OCI-LY7 (cell line): Measurements from ENCODE around the gene ERN1. TPM values are rescaled to one million over a fixed set of nuclear protein-coding genes. Genes with fewer than 3 reads are reported as not detected.

ENCODE experiments used
- BruUV-seq: library from RNA; stranded (reverse); fragments of 400-500 nt; replicated peaks from 2 replicates; lab custom pipeline; 2021; lab: Mats Ljungman, UMichigan
- CTCF ChIA-PET: fragments of 300-600 bp; sonication (Branson Sonifier 250); formaldehyde crosslinking; loops from one replicate; lab custom pipeline; 2022; ENCODE audit warnings: antibody characterized with exemption; ENCODE audit not compliant: unreplicated experiment; lab: Charles Lee
- POLR2A ChIA-PET: fragments of 300-600 bp; sonication (Branson Sonifier 250); formaldehyde crosslinking; loops from one replicate; lab custom pipeline; 2022; ENCODE audit warnings: antibody characterized with exemption; lab: Charles Lee
- DNase-seq: peaks from one replicate; pipeline ENCODE4 v3.0.0-alpha.2; 2015; ENCODE audit warnings: low spot score
- H2AFZ ChIP-seq: fragments of 200-600 bp; sonication (generic), shearing (Covaris generic); 2 replicates; pipeline ENCODE4 v1.6.1; 2014; ENCODE audit warnings: mild to moderate bottlenecking, antibody characterized with exemption, low read length, moderate library complexity
- H3K27ac ChIP-seq: fragments of 200-600 bp; sonication (generic); 2 replicates; pipeline ENCODE4 v1.5.1; 2014; ENCODE audit warnings: mixed run types, low read depth, mild to moderate bottlenecking, moderate library complexity, low read length, inconsistent platforms; ENCODE audit not compliant: poor library complexity, severe bottlenecking
- H3K36me3 ChIP-seq: fragments of 200-600 bp; sonication (generic); 2 replicates; pipeline ENCODE4 v1.6.1; 2014; ENCODE audit warnings: mild to moderate bottlenecking, antibody characterized with exemption, low read length, moderate library complexity, mixed read lengths; ENCODE audit not compliant: insufficient read depth
- H3K4me1 ChIP-seq: fragments of 200-600 bp; sonication (generic); 2 replicates; pipeline ENCODE4 v1.5.1; 2014; ENCODE audit warnings: mild to moderate bottlenecking, low read length; ENCODE audit not compliant: insufficient read depth, poor library complexity, severe bottlenecking
- H3K4me2 ChIP-seq: fragments of 200-600 bp; sonication (generic); 2 replicates; pipeline ENCODE4 v1.6.1; 2014; ENCODE audit warnings: mild to moderate bottlenecking, low read length
- H3K4me3 ChIP-seq: fragments of 200-600 bp; sonication (generic); 2 replicates; pipeline ENCODE4 v1.5.1; 2014; ENCODE audit warnings: mild to moderate bottlenecking, low read depth, low read length; ENCODE audit not compliant: poor library complexity, severe bottlenecking
- H3K79me2 ChIP-seq: fragments of 200-600 bp; sonication (generic); 2 replicates; pipeline ENCODE4 v1.6.1; 2016; ENCODE audit warnings: low read depth, mild to moderate bottlenecking, low read length, moderate library complexity, mixed read lengths; ENCODE audit not compliant: insufficient read depth
- H3K9me2 ChIP-seq: fragments of 200-600 bp; sonication (generic); 2 replicates; pipeline ENCODE4 v1.6.1; 2016; ENCODE audit warnings: mild to moderate bottlenecking, low read length, mixed read lengths; ENCODE audit not compliant: insufficient read depth
- H3K9me3 ChIP-seq: fragments of 200-600 bp; sonication (generic); 2 replicates; pipeline ENCODE4 v1.6.1; 2014; ENCODE audit warnings: mild to moderate bottlenecking, mixed run types, low read length, mixed read lengths
- H4K20me1 ChIP-seq: fragments of 200-600 bp; sonication (generic); 2 replicates; pipeline ENCODE4 v1.6.1; 2014; ENCODE audit warnings: mild to moderate bottlenecking, antibody characterized with exemption, low read length, moderate library complexity, mixed read lengths; ENCODE audit not compliant: insufficient read depth
- CTCF ChIP-seq: fragments of 200-600 bp; sonication (generic); conservative IDR thresholded peaks from 2 replicates; pipeline ENCODE4 v1.5.1; 2014; ENCODE audit warnings: mild to moderate bottlenecking, antibody characterized with exemption, low read length, moderate library complexity, mixed read lengths
- EZH2phosphoT487 ChIP-seq: fragments of 200-600 bp; sonication (generic); IDR thresholded peaks from 2 replicates; pipeline ENCODE4 v1.6.1; 2018; ENCODE audit warnings: low read depth, borderline replicate concordance, mild to moderate bottlenecking, mixed run types, antibody characterized with exemption, low read length, moderate library complexity, mixed read lengths
- intact Hi-C: fragments of 100-400 bp; cut with micrococcal nuclease; formaldehyde crosslinking; loops from one replicate; pipeline ENCODE4 v1.10.0; 2022; ENCODE audit not compliant: unreplicated experiment
- total RNA-seq, 2 experiments: library from RNA; depleted of rRNA in 1 of 2; stranded (reverse); fragments of >200 nt in 1 of 2; shearing (Covaris generic) in 1 of 2; gene quantifications; 2 replicates each; pipeline ENCODE4 v1.2.3, GENCODE V29; 2014 to 2022

The ERN1 gene
- total RNA-seq, 2 experiments from 2014 or later: 22.0 to 70.3 TPM

- Histone ChIP-seq H4K20me1 (no peaks in the 10 kb centered on the region), H3K36me3 (peaks cover 59% of the 10 kb centered on the region), H3K9me3 (peaks cover 29% of the 10 kb centered on the region), H3K79me2 (no peaks in the 10 kb centered on the region), H3K4me2 (no peak overlapping the region), H3K4me1 (peaks cover 28% of the 10 kb centered on the region), H2AFZ (no peak overlapping the region), H3K9me2 (no peaks in the 10 kb centered on the region), H3K4me3 (no peak overlapping the region), H3K27ac (no peak overlapping the region)
- ChIA-PET POLR2A (no interaction called here), CTCF (no interaction called here)
- no peak for DNase-seq
- BruUV-seq: no TSS peak
- intact Hi-C loops: no loop called here
- TF ChIP-seq CTCF (no peak), EZH2phosphoT487 (no peak)
Observed at GRCh38 chr17:64066716-64067115, 63.2 kb downstream of the ERN1 start.

- intact Hi-C loops: no loop called here
- H4K20me1 ChIP-seq: no peaks in the 10 kb centered on the region
- no peak overlapping the region for H3K4me2 ChIP-seq
- peaks cover 43% of the 10 kb centered on the region for H3K4me1 ChIP-seq
- peaks cover 23% of the 10 kb centered on the region for H3K9me3 ChIP-seq
- TF ChIP-seq CTCF (no peak), EZH2phosphoT487 (no peak)
- H2AFZ ChIP-seq: no peak overlapping the region
- H3K27ac ChIP-seq: no peak overlapping the region
- no peak for DNase-seq
- H3K4me3 ChIP-seq: no peak overlapping the region
- H3K9me2 ChIP-seq: no peaks in the 10 kb centered on the region
- ChIA-PET CTCF (no interaction called here), POLR2A (interaction anchor here (1.4 to 1.6 kb wide), 3 partner anchors 10 to 68 kb away, joined by 3 to 9 read pairs (median 4); no protein-coding TSS in a partner anchor)
- BruUV-seq: no TSS peak
- peaks cover 56% of the 10 kb centered on the region for H3K36me3 ChIP-seq
- no peaks in the 10 kb centered on the region for H3K79me2 ChIP-seq
Observed at GRCh38 chr17:64065161-64065560, 64.8 kb downstream of the ERN1 start.

- H3K9me3 ChIP-seq: peaks cover 15% of the 10 kb centered on the region
- intact Hi-C loops: no loop called here
- H3K4me3 ChIP-seq: no peak overlapping the region
- H3K79me2 ChIP-seq: no peaks in the 10 kb centered on the region
- TF ChIP-seq EZH2phosphoT487: no peak
- TF ChIP-seq CTCF: no peak
- H3K9me2 ChIP-seq: no peaks in the 10 kb centered on the region
- no peak for DNase-seq
- H2AFZ ChIP-seq: no peak overlapping the region
- H4K20me1 ChIP-seq: no peaks in the 10 kb centered on the region
- H3K4me1 ChIP-seq: peaks cover 52% of the 10 kb centered on the region
- no peak overlapping the region for H3K27ac ChIP-seq
- no peak overlapping the region for H3K4me2 ChIP-seq
- BruUV-seq: no TSS peak
- ChIA-PET CTCF (interaction anchor here (0.6 to 4.6 kb wide), 5 partner anchors 11 to 119 kb away, joined by 3 to 41 read pairs (median 4); no protein-coding TSS in a partner anchor), POLR2A (interaction anchor here (0.7 to 1.7 kb wide), 7 partner anchors 29 to 69 kb away, joined by 3 to 8 read pairs (median 4); partner anchors contain the start of gene ERN1)
- H3K36me3 ChIP-seq: peaks cover 56% of the 10 kb centered on the region
Observed at GRCh38 chr17:64064331-64064730, 65.6 kb downstream of the ERN1 start.
